CD4-positive, alpha-beta memory T cell (primary cell): Measurements from ENCODE around the gene KCNK4. TPM values are rescaled to one million over a fixed set of nuclear protein-coding genes. Genes with fewer than 3 reads are reported as not detected.
"Not testable (repeated sequence)": the region's sequence is repeated elsewhere in the genome, so short reads cannot be mapped to it uniquely, and the experiment has no call there.

ENCODE experiments used
- CTCF ChIA-PET: fragments of 350-600 bp; sonication (Branson Sonifier 250); formaldehyde crosslinking; loops from one replicate; lab custom pipeline; 2021; ENCODE audit warnings: inconsistent platforms; ENCODE audit not compliant: partially characterized antibody; lab: Charles Lee
- POLR2A ChIA-PET: fragments of 350-600 bp; sonication (Branson Sonifier 250); formaldehyde crosslinking; loops from one replicate; lab custom pipeline; 2021; ENCODE audit not compliant: partially characterized antibody; lab: Charles Lee
- DNase-seq, 5 donors: peaks; one replicate each; pipeline versions ENCODE4 v3.0.0 to v3.0.0-alpha.2; 2020 to 2022; ENCODE audit warnings: mixed read lengths in 1 of 5
- H3K27ac ChIP-seq: one replicate; pipeline ENCODE4 v1.7.0; 2013; ENCODE audit warnings: low read depth, low read length
- H3K27me3 ChIP-seq: 2 replicates; pipeline ENCODE4 v1.7.0; 2013; ENCODE audit warnings: mild to moderate bottlenecking, low read length, moderate library complexity; ENCODE audit not compliant: insufficient read depth
- H3K36me3 ChIP-seq: 2 replicates; pipeline ENCODE4 v1.7.0; 2013; ENCODE audit warnings: mild to moderate bottlenecking, low read length, moderate library complexity; ENCODE audit not compliant: insufficient read depth
- H3K4me1 ChIP-seq: 2 replicates; pipeline ENCODE4 v1.7.0; 2013; ENCODE audit warnings: mild to moderate bottlenecking, low read length, moderate library complexity; ENCODE audit not compliant: insufficient read depth
- H3K4me3 ChIP-seq, 2 donors: one replicate each; pipeline ENCODE4 v1.7.0; 2013; ENCODE audit warnings: low read length in 2 of 2, mild to moderate bottlenecking in 1 of 2
- H3K9me3 ChIP-seq, 2 donors: one replicate each; pipeline ENCODE4 v1.7.0; 2013; ENCODE audit warnings: low read length in 2 of 2, control low read depth in 1 of 2; ENCODE audit not compliant: control insufficient read depth in 1 of 2
- H3K27ac Mint-ChIP-seq, 7 donors: one replicate each; pipeline ENCODE4 v1.8.0; 2020 to 2021; ENCODE audit warnings: mixed read lengths in 7 of 7, mild to moderate bottlenecking in 6 of 7, inconsistent platforms in 3 of 7, moderate library complexity in 3 of 7
- H3K27me3 Mint-ChIP-seq, 2 donors: one replicate each; pipeline ENCODE4 v1.8.0; 2020 to 2021; ENCODE audit warnings: mixed read lengths in 2 of 2
- H3K36me3 Mint-ChIP-seq, 2 donors: one replicate each; pipeline ENCODE4 v1.8.0; 2020 to 2021; ENCODE audit warnings: mixed read lengths in 2 of 2, inconsistent platforms in 1 of 2, mild to moderate bottlenecking in 1 of 2
- H3K4me1 Mint-ChIP-seq, 4 donors: one replicate each; pipeline ENCODE4 v1.8.0; 2020 to 2021; ENCODE audit warnings: mixed read lengths in 4 of 4, mild to moderate bottlenecking in 1 of 4
- H3K4me3 Mint-ChIP-seq, 8 donors: one replicate each; pipeline ENCODE4 v1.8.0; 2020 to 2021; ENCODE audit warnings: mixed read lengths in 8 of 8, mild to moderate bottlenecking in 7 of 8, moderate library complexity in 6 of 8, inconsistent platforms in 3 of 8
- H3K9me3 Mint-ChIP-seq, 8 donors: one replicate each; pipeline ENCODE4 v1.8.0; 2020 to 2021; ENCODE audit warnings: mixed read lengths in 8 of 8, mild to moderate bottlenecking in 5 of 8, inconsistent platforms in 3 of 8, moderate library complexity in 1 of 8
- intact Hi-C: fragments of 100-400 bp; cut with micrococcal nuclease; formaldehyde crosslinking; loops from one replicate; pipeline ENCODE4 v1.15.1; 2023
- polyA plus RNA-seq, 2 donors: library from polyadenylated mRNA; unstranded; fragments of 300-500 nt; fragmentation: Illumina TruSeq; gene quantifications; one replicate each; pipeline ENCODE4 v1.2.3, GENCODE V29; 2021
- total RNA-seq, 2 experiments: library from RNA; stranded (reverse); gene quantifications; one replicate each; pipeline ENCODE4 v1.2.3, GENCODE V29; 2021

Gene KCNK4
- total and polyA plus RNA-seq, 4 experiments from 2014 or later: not detected

DNA sequence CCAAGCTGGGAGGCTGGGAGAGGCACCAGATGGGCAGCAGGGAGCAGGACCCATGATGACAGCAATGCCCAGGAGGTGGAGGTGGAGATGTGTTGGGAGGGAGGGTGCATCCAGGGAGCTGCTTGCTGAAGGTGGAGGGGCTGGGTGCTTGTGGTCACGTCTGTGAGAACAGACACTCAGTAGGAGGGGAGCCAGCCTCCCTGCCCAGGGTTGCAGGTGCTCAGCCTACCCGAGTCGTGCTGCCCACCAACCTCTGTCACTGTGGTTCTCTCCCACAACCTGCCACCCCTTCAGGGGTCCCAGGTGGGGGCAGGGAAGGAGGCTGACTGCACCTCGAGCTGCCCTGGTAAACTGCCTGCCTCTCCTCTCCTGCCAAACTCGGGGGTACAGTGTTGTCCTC lies 32.3 kb downstream of the KCNK4 start:
- H3K36me3 Mint-ChIP-seq: peaks cover 9 to 13% of the 10 kb centered on the region in 2 donors
- H3K27me3 ChIP-seq: no peaks in the 10 kb centered on the region
- H3K27ac Mint-ChIP-seq: peak overlapping the region in 2 of 7 donors; percentile 28 to 77
- H3K36me3 ChIP-seq: no peaks in the 10 kb centered on the region
- intact Hi-C loops: no loop called here
- no peaks in the 10 kb centered on the region for H3K27me3 Mint-ChIP-seq
- no peaks in the 10 kb centered on the region for H3K9me3 Mint-ChIP-seq
- H3K9me3 ChIP-seq: no peaks in the 10 kb centered on the region
- no peak overlapping the region for H3K27ac ChIP-seq
- H3K4me3 Mint-ChIP-seq: no peak overlapping the region
- H3K4me3 ChIP-seq: no peak overlapping the region
- peaks cover 10 to 19% (median 15%) of the 10 kb centered on the region in 4 donors for H3K4me1 Mint-ChIP-seq
- ChIA-PET POLR2A (no interaction called here), CTCF (interaction anchor here (2.5 kb wide), 1 partner anchor 19 kb away, joined by 5 read pairs; the partner anchor contains the start of gene ESRRA)
- no peak for DNase-seq
- H3K4me1 ChIP-seq: peaks cover 12% of the 10 kb centered on the region

DNA sequence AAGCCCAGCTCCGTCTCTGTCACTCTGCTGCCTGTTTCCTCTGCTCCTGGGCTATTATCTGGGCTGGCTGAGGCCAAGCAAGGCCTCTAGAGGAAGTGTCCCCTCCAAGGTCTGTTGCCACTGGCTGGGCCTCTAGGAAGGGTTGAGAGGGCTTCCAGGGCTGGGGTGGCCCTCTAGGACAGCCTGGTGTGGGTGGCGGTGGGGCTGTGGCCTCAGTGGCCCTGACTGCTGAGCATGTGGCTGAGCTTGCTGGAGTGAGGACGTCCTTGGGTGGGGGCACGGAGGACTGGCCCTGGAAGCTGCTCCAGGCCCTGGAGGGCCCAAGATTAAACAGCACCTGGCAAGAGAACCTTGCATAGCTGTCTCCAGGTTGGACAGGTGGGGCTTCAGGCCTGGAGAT lies 32.9 kb downstream of the KCNK4 start:
- H3K9me3 Mint-ChIP-seq, intact Hi-C loops, H3K27ac ChIP-seq, H3K27me3 Mint-ChIP-seq, DNase-seq, H3K4me3 ChIP-seq, H3K9me3 ChIP-seq, H3K4me1 ChIP-seq, H3K4me3 Mint-ChIP-seq, H3K27me3 ChIP-seq, POLR2A ChIA-PET, H3K36me3 ChIP-seq: not testable (repeated sequence)
- Mint-ChIP-seq H3K4me1 (peaks cover 8 to 15% (median 11%) of the 10 kb centered on the region in 4 donors), H3K27ac (peak overlapping the region in 2 of 7 donors; percentile 17 to 28), H3K36me3 (peaks cover 9 to 13% of the 10 kb centered on the region in 2 donors)
- CTCF ChIA-PET: interaction anchor here (2.5 kb wide), 1 partner anchor 19 kb away, joined by 5 read pairs; the partner anchor contains the start of gene ESRRA

DNA sequence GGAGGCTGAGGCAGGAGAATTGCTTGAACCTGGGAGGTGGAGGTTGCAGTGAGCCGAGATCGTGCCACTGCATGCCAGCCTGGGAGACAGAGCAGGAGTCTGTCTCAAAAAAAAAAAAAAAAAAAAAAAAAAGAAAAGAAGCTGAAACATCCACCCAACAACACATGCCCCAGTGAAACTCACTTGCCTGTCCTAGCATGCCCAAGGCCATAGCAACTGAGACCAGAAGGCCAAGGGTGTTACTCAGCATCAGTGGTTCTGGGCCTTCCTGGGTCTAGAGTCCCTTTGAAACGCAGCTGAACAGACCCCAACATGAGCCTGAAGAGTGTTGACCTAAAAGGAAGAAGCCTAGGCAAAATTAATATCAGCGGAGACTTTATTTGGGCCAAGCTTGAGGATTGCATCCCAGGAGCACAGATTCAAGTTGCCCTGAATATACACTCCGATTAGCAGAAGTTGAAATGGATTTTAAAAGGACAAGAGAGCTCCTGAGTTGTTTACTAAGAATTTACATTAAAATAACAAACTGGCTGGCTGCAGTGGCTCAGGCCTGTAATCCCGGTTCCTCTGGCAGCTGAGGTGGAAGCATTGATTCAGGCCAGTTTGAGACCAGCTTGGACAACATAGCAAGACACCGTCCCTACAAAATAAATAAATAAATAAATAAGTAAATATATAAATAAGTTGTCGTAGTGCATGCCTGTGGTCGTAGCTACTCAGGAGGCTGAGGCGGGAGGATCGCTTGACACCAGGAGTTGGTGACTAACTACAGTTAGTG lies 33.8 kb downstream of the KCNK4 start:
- no peaks in the 10 kb centered on the region for H3K9me3 ChIP-seq
- intact Hi-C loops: no loop called here
- no peak for DNase-seq
- peaks cover 9 to 13% of the 10 kb centered on the region in 2 donors for H3K36me3 Mint-ChIP-seq
- no peaks in the 10 kb centered on the region for H3K4me1 ChIP-seq
- no peaks in the 10 kb centered on the region for H3K27me3 ChIP-seq
- H3K4me3 ChIP-seq: no peak overlapping the region
- no peaks in the 10 kb centered on the region for H3K36me3 ChIP-seq
- H3K27ac ChIP-seq: no peak overlapping the region
- ChIA-PET POLR2A (no interaction called here), CTCF (interaction anchor here (1.0 to 1.1 kb wide), 2 partner anchors 20 to 24 kb away, joined by 3 to 5 read pairs; no protein-coding TSS in a partner anchor)
- peak overlapping the region in 1 of 7 donors; percentile 5 for H3K27ac Mint-ChIP-seq
- H3K4me3 Mint-ChIP-seq: no peak overlapping the region
- peaks cover 4 to 8% (median 5%) of the 10 kb centered on the region in 4 donors for H3K4me1 Mint-ChIP-seq
- H3K9me3 Mint-ChIP-seq: no peaks in the 10 kb centered on the region
- H3K27me3 Mint-ChIP-seq: no peaks in the 10 kb centered on the region

DNA sequence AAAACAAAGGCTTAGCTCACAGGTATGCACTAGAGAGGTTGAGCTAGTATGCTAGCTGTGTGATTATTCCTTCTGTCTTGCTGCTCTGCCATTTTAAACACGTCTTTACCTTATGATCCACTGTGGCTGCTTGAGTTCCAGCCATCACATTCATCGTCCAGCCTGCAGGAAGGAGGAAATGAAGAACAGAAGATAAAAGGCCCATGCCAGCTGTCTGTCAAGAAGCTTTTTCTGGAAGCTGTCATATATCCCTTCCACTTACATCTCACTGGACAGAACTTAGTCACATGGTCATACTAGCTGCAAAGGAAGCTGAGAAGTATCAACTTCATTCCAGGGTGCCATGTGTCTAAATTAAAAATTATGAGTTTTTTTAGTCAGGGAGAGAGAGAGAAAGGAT lies 36.3 kb downstream of the KCNK4 start:
- DNase-seq: no peak
- no peaks in the 10 kb centered on the region for H3K9me3 ChIP-seq
- no peak overlapping the region for H3K4me3 Mint-ChIP-seq
- peaks cover 12% of the 10 kb centered on the region for H3K4me1 ChIP-seq
- intact Hi-C loops: no loop called here
- ChIA-PET CTCF (interaction anchor here (1.0 kb wide), 1 partner anchor 9 kb away, joined by 7 read pairs; the partner anchor contains the start of gene PRDX5), POLR2A (no interaction called here)
- H3K36me3 Mint-ChIP-seq: no peaks in the 10 kb centered on the region
- no peaks in the 10 kb centered on the region for H3K9me3 Mint-ChIP-seq
- no peaks in the 10 kb centered on the region for H3K27me3 Mint-ChIP-seq
- H3K4me3 ChIP-seq: no peak overlapping the region
- H3K27me3 ChIP-seq: no peaks in the 10 kb centered on the region
- H3K4me1 Mint-ChIP-seq: peaks cover 5 to 8% (median 7%) of the 10 kb centered on the region in 4 donors
- no peaks in the 10 kb centered on the region for H3K36me3 ChIP-seq
- H3K27ac Mint-ChIP-seq: no peak overlapping the region
- no peak overlapping the region for H3K27ac ChIP-seq

DNA sequence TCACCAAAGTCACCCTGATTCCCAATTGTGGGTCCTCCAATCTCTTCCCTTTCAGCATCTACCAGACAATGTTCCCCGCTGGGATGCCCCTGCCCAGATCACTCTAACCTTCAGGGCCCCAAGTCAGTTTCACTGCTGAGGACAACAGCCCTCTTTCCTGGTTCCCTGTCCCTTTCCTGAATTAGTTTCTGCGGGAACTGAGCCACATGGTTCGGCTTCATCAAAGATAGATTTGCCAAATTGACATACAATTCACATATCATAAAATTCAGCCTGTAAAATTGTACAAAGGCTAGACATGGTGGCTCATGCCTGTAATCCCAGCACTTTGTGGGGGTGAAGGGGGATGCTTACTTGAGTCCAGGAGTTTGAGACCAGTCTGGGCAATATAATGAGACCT lies 36.9 kb downstream of the KCNK4 start:
- ChIA-PET CTCF (interaction anchor here (0.7 kb wide), 1 partner anchor 1761 kb away, joined by 3 read pairs; no protein-coding TSS in a partner anchor), POLR2A (no interaction called here)
- intact Hi-C loops: no loop called here
- no peaks in the 10 kb centered on the region for H3K9me3 ChIP-seq
- H3K27me3 ChIP-seq: no peaks in the 10 kb centered on the region
- peaks cover 12% of the 10 kb centered on the region for H3K4me1 ChIP-seq
- H3K4me1 Mint-ChIP-seq: peaks cover 5 to 8% (median 7%) of the 10 kb centered on the region in 4 donors
- no peaks in the 10 kb centered on the region for H3K9me3 Mint-ChIP-seq
- no peaks in the 10 kb centered on the region for H3K27me3 Mint-ChIP-seq
- H3K27ac Mint-ChIP-seq: no peak overlapping the region
- no peak overlapping the region for H3K4me3 ChIP-seq
- H3K36me3 ChIP-seq: no peaks in the 10 kb centered on the region
- no peak overlapping the region for H3K27ac ChIP-seq
- H3K4me3 Mint-ChIP-seq: no peak overlapping the region
- no peak for DNase-seq
- H3K36me3 Mint-ChIP-seq: no peaks in the 10 kb centered on the region

DNA sequence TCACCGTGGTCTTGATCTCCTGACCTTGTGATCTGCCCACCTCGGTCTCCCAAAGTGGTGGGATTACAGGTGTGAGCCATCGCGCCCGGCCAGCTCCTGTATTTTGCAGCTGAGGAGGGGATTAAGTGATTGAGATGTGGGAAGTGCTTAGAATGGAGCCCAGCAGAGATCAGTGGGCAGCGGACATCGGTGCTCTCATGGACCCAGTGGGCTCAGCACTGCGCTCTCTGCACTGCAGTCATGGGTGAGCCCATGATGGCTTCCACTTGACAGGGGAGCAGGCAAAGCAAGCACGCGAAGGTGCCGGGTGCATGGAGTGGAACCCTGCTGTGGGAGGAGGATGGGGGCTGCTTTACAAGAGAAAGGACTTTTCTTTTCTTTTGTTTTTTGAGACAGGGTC lies 39.8 kb downstream of the KCNK4 start:
- intact Hi-C loops: loop anchor here (1.0 kb wide), 2 partner anchors 13 to 127 kb away; partner anchors contain the start of gene PRDX5
- H3K9me3 ChIP-seq: no peaks in the 10 kb centered on the region
- H3K27me3 Mint-ChIP-seq: no peaks in the 10 kb centered on the region
- no peak overlapping the region for H3K4me3 Mint-ChIP-seq
- H3K4me3 ChIP-seq: no peak overlapping the region
- H3K4me1 Mint-ChIP-seq: peaks cover 5 to 9% (median 8%) of the 10 kb centered on the region in 4 donors
- ChIA-PET CTCF (interaction anchor here (0.7 to 3.8 kb wide), 10 partner anchors 9 to 126 kb away, joined by 3 to 49 read pairs (median 4); partner anchors contain the start of genes FERMT3, PRDX5 and TRMT112), POLR2A (interaction anchor here (0.6 to 2.2 kb wide), 7 partner anchors 9 to 1167 kb away, joined by 3 to 31 read pairs (median 4); partner anchors contain the start of genes CCDC88B, ESRRA, FERMT3 and PRDX5)
- no peak overlapping the region for H3K27ac ChIP-seq
- no peaks in the 10 kb centered on the region for H3K9me3 Mint-ChIP-seq
- H3K27ac Mint-ChIP-seq: no peak overlapping the region
- H3K36me3 ChIP-seq: no peaks in the 10 kb centered on the region
- H3K27me3 ChIP-seq: no peaks in the 10 kb centered on the region
- peaks cover 4 to 5% of the 10 kb centered on the region in 2 donors for H3K36me3 Mint-ChIP-seq
- no peak for DNase-seq
- H3K4me1 ChIP-seq: peaks cover 12% of the 10 kb centered on the region
